Muscle of leg (tissue), 11 donors: ENCODE data around the gene POLD2. TPM values are rescaled to one million over a fixed set of nuclear protein-coding genes. Genes with fewer than 3 reads are reported as not detected.

Source experiments
- DNase-seq: peaks from one replicate; pipeline ENCODE4 v3.0.0; 2013
- H3K27ac ChIP-seq: one replicate; pipeline ENCODE4 v1.5.1; 2013; ENCODE audit warnings: mild to moderate bottlenecking, low read length, control low read depth
- H3K27me3 ChIP-seq: one replicate; pipeline ENCODE4 v1.6.1; 2013; ENCODE audit warnings: low read length; ENCODE audit not compliant: control insufficient read depth, insufficient read depth
- H3K36me3 ChIP-seq: one replicate; pipeline ENCODE4 v1.6.1; 2013; ENCODE audit warnings: low read length; ENCODE audit not compliant: control insufficient read depth, insufficient read depth
- H3K4me1 ChIP-seq: one replicate; pipeline ENCODE4 v1.6.1; 2013; ENCODE audit warnings: low read length; ENCODE audit not compliant: control insufficient read depth, insufficient read depth
- H3K4me3 ChIP-seq: one replicate; pipeline ENCODE4 v1.5.1; 2013; ENCODE audit warnings: low read length, control low read depth
- H3K9me3 ChIP-seq: replicated peaks from 2 replicates; pipeline ENCODE4 v1.6.1; 2013; ENCODE audit warnings: low read depth, low read length; ENCODE audit not compliant: control insufficient read depth
- WGBS: methylation state at CpG from one replicate; pipeline ENCODE4 v1.1.5; 2013; ENCODE audit warnings: missing lambda C conversion rate; ENCODE audit not compliant: insufficient coverage; 5-methylcytosine and 5-hydroxymethylcytosine counted together
- polyA plus RNA-seq, 8 donors: library from polyadenylated mRNA; unstranded; fragments of 120-200 nt; gene quantifications; one replicate each; pipeline versions ENCODE4 v1.2.1 to v1.2.3, GENCODE V29; 2013; ENCODE audit warnings: inconsistent platforms in 1 of 8, low replicate concordance in 1 of 8; ENCODE audit not compliant: insufficient read length in 8 of 8, insufficient read depth in 1 of 8
- total RNA-seq: library from RNA; stranded (reverse); fragments of 120-200 nt; gene quantifications from one replicate; pipeline ENCODE4 v1.2.4, GENCODE V29; 2013

Gene POLD2
- total and polyA plus RNA-seq, 9 donors, result 60.3 to 93.9 (median 81.7) TPM

GRCh38 chr7:44161371-44161770, 38.0 kb upstream of the POLD2 start:
- Histone ChIP-seq H3K27me3 (no peaks in the 10 kb centered on the region), H3K27ac (no peak overlapping the region), H3K36me3 (no peaks in the 10 kb centered on the region), H3K4me1 (peaks cover 37% of the 10 kb centered on the region), H3K9me3 (no peaks in the 10 kb centered on the region), H3K4me3 (no peak overlapping the region)
- 92% methylated on average over 2 of the region's 2 CpGs for WGBS
- DNase-seq, result no peak

GRCh38 chr7:44159824-44160630, 36.7 kb upstream of the POLD2 start:
- peak overlapping the region; percentile 15 for H3K27ac ChIP-seq
- no peaks in the 10 kb centered on the region for H3K36me3 ChIP-seq
- H3K4me3 ChIP-seq, result no peak overlapping the region
- no peaks in the 10 kb centered on the region for H3K9me3 ChIP-seq
- WGBS, result 80% methylated on average over 3 of the region's 5 CpGs
- H3K4me1 ChIP-seq, result peaks cover 37% of the 10 kb centered on the region
- no peaks in the 10 kb centered on the region for H3K27me3 ChIP-seq
- DNase-seq, result no peak

- Histone ChIP-seq H3K27me3 (no peaks in the 10 kb centered on the region), H3K4me1 (peaks cover 37% of the 10 kb centered on the region), H3K9me3 (no peaks in the 10 kb centered on the region), H3K36me3 (no peaks in the 10 kb centered on the region), H3K27ac (no peak overlapping the region), H3K4me3 (no peak overlapping the region)
- DNase-seq, result no peak
- WGBS, result 88% methylated on average over 8 of the region's 12 CpGs
These were observed 35.7 kb upstream of the POLD2 start for GRCh38 chr7:44158873-44159631.

- H3K27ac ChIP-seq, result no peak overlapping the region
- no peak overlapping the region for H3K4me3 ChIP-seq
- peaks cover 32% of the 10 kb centered on the region for H3K4me1 ChIP-seq
- 59% methylated on average over 7 of the region's 10 CpGs for WGBS
- DNase-seq, result no peak
- H3K27me3 ChIP-seq, result no peaks in the 10 kb centered on the region
- no peaks in the 10 kb centered on the region for H3K36me3 ChIP-seq
- H3K9me3 ChIP-seq, result no peaks in the 10 kb centered on the region
These were observed 34.9 kb upstream of the POLD2 start for GRCh38 chr7:44158096-44158872.

GRCh38 chr7:44157116-44158080, 34.0 kb upstream of the POLD2 start:
- no peak overlapping the region for H3K27ac ChIP-seq
- H3K36me3 ChIP-seq, result no peaks in the 10 kb centered on the region
- WGBS, result 69% methylated on average over 12 of the region's 15 CpGs
- no peak for DNase-seq
- no peaks in the 10 kb centered on the region for H3K9me3 ChIP-seq
- no peak overlapping the region for H3K4me3 ChIP-seq
- H3K4me1 ChIP-seq, result peaks cover 34% of the 10 kb centered on the region
- no peaks in the 10 kb centered on the region for H3K27me3 ChIP-seq

- H3K36me3 ChIP-seq, result no peaks in the 10 kb centered on the region
- H3K9me3 ChIP-seq, result no peaks in the 10 kb centered on the region
- no peak for DNase-seq
- no peaks in the 10 kb centered on the region for H3K27me3 ChIP-seq
- no peak overlapping the region for H3K4me3 ChIP-seq
- no peak overlapping the region for H3K27ac ChIP-seq
- H3K4me1 ChIP-seq, result peaks cover 43% of the 10 kb centered on the region
- no CpG with 5 or more reads among the region's 4 CpGs for WGBS
These were observed 33.2 kb upstream of the POLD2 start for GRCh38 chr7:44156453-44157010.

GRCh38 chr7:44155191-44156185, 32.1 kb upstream of the POLD2 start:
- no peaks in the 10 kb centered on the region for H3K27me3 ChIP-seq
- H3K36me3 ChIP-seq, result no peaks in the 10 kb centered on the region
- DNase-seq, result no peak
- no peaks in the 10 kb centered on the region for H3K9me3 ChIP-seq
- peaks cover 53% of the 10 kb centered on the region for H3K4me1 ChIP-seq
- H3K4me3 ChIP-seq, result no peak overlapping the region
- no peak overlapping the region for H3K27ac ChIP-seq
- 82% methylated on average over 7 of the region's 8 CpGs for WGBS

- H3K27me3 ChIP-seq, result no peaks in the 10 kb centered on the region
- WGBS, result 83% methylated on average over 2 of the region's 3 CpGs
- H3K4me1 ChIP-seq, result peaks cover 56% of the 10 kb centered on the region
- no peak for DNase-seq
- H3K27ac ChIP-seq, result no peak overlapping the region
- no peak overlapping the region for H3K4me3 ChIP-seq
- no peaks in the 10 kb centered on the region for H3K36me3 ChIP-seq
- H3K9me3 ChIP-seq, result no peaks in the 10 kb centered on the region
These were observed 31.4 kb upstream of the POLD2 start for GRCh38 chr7:44154703-44155102.
